Smooth muscle cell (in vitro differentiated cells): ENCODE measurements around the gene PRDM16. TPM values are rescaled to one million over a fixed set of nuclear protein-coding genes. Genes with fewer than 3 reads are reported as not detected.

ENCODE experiments used
- DNase-seq: peaks from one replicate; lab custom pipeline; 2025; ENCODE audit not compliant: unreplicated experiment; lab: John Stamatoyannopoulos, UW
- H2AFZ ChIP-seq: fragments of 200-600 bp; sonication (generic); 2 replicates; pipeline ENCODE4 v1.6.0; 2016; ENCODE audit warnings: antibody characterized with exemption, low read depth, mild to moderate bottlenecking
- H3F3A ChIP-seq: fragments of 200-600 bp; sonication (generic); 2 replicates; pipeline ENCODE4 v1.6.0; 2017; ENCODE audit warnings: antibody characterized with exemption, low read depth
- H3K27ac ChIP-seq: fragments of 200-600 bp; sonication (generic); 2 replicates; pipeline ENCODE4 v1.5.1; 2016; ENCODE audit warnings: low read depth, mild to moderate bottlenecking
- H3K27me3 ChIP-seq: fragments of 200-600 bp; sonication (generic); 2 replicates; pipeline ENCODE4 v1.6.1; 2016; ENCODE audit warnings: low read depth, mild to moderate bottlenecking
- H3K36me3 ChIP-seq: fragments of 200-600 bp; sonication (generic); 2 replicates; pipeline ENCODE4 v1.5.1; 2016; ENCODE audit warnings: low read depth
- H3K4me1 ChIP-seq: fragments of 200-600 bp; sonication (generic); 2 replicates; pipeline ENCODE4 v1.5.1; 2016; ENCODE audit warnings: low read depth
- H3K4me2 ChIP-seq: fragments of 200-600 bp; sonication (generic); 2 replicates; pipeline ENCODE4 v1.6.0; 2016; ENCODE audit warnings: mild to moderate bottlenecking
- H3K4me3 ChIP-seq: fragments of 200-600 bp; sonication (generic); 2 replicates; pipeline ENCODE4 v1.5.1; 2016; ENCODE audit warnings: mild to moderate bottlenecking
- H3K79me2 ChIP-seq: fragments of 200-600 bp; sonication (generic); 2 replicates; pipeline ENCODE4 v1.6.0; 2016; ENCODE audit warnings: low read depth, mild to moderate bottlenecking
- H3K9ac ChIP-seq: fragments of 200-600 bp; sonication (generic); 2 replicates; pipeline ENCODE4 v1.6.0; 2016; ENCODE audit warnings: low read depth
- H3K9me3 ChIP-seq: fragments of 200-600 bp; sonication (generic); replicated peaks from 2 replicates; pipeline ENCODE4 v1.5.1; 2016; ENCODE audit warnings: low read depth
- H4K20me1 ChIP-seq: fragments of 200-600 bp; sonication (generic); 2 replicates; pipeline ENCODE4 v1.6.0; 2016; ENCODE audit warnings: low read depth
- CTCF ChIP-seq: fragments of 200-600 bp; sonication (generic); IDR thresholded peaks from 2 replicates; pipeline ENCODE4 v1.5.1; 2017; ENCODE audit warnings: borderline replicate concordance, mild to moderate bottlenecking, antibody characterized with exemption; ENCODE audit not compliant: insufficient read depth, poor library complexity, severe bottlenecking
- WGBS: methylation state at CpG from one replicate; pipeline ENCODE4 v1.1.7; 2016; ENCODE audit warnings: low lambda C conversion rate; 5-methylcytosine and 5-hydroxymethylcytosine counted together
- polyA plus RNA-seq: library from polyadenylated mRNA; unstranded; fragments of >200 nt; fragmentation: Nextera tagmentation; extraction: Ambion mirVana; gene quantifications from 2 replicates; pipeline ENCODE4 v1.2.1, GENCODE V29; 2016
- total RNA-seq: library from RNA; depleted of rRNA; stranded (reverse); fragments of >200 nt; gene quantifications from 2 replicates; pipeline ENCODE4 v1.2.3, GENCODE V29; 2014

Gene PRDM16
- total and polyA plus RNA-seq, 2 experiments from 2014 or later: 0.72 to 1.3 TPM

DNA sequence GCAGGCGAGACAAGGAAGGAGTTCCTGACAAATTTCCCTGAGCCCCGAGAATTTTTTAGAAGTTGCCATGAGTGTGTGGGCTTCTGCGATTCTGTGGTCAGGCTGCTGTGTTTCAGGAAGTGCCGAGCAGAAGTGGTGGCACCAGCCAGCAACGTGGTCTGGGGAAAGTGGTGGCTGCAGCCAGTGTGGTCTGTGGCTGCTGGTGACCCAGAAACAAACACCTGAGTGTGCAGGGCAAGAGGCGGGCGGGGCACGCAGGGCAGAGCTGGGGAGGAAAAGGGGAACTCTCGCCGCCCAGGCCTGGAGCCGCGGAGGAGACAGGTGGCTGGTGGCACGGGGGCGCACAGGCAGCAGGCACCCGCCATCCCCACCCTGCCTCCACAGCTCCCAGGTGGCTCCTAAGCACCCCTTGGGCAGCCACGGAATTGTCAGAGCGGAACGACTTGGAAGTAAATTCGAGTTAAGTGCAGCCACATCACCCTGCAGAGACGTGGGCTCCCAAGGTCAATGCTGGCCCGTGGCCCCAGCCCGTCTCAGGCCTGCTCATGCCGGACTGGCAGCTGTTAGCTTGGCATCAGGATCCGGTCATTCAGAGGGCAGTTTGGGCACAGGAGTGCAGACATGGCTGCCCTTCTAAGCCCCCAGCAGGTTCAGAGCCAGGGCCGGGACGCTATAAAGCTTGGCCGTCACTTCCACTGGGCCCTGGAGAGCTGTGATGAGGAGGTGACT, 25.1 kb downstream of the PRDM16 start:
- Histone ChIP-seq H2AFZ (no peak overlapping the region), H3K79me2 (no peaks in the 10 kb centered on the region), H3K36me3 (no peaks in the 10 kb centered on the region), H3K9ac (no peak overlapping the region), H3K27me3 (no peaks in the 10 kb centered on the region), H3K4me1 (no peaks in the 10 kb centered on the region), H3K4me2 (no peak overlapping the region), H3K9me3 (no peaks in the 10 kb centered on the region), H3K4me3 (no peak overlapping the region), H3K27ac (no peak overlapping the region), H4K20me1 (no peaks in the 10 kb centered on the region), H3F3A (no peaks in the 10 kb centered on the region)
- DNase-seq: no peak
- WGBS: 89% methylated on average over 26 of the region's 27 CpGs
- no peak for TF ChIP-seq CTCF

DNA sequence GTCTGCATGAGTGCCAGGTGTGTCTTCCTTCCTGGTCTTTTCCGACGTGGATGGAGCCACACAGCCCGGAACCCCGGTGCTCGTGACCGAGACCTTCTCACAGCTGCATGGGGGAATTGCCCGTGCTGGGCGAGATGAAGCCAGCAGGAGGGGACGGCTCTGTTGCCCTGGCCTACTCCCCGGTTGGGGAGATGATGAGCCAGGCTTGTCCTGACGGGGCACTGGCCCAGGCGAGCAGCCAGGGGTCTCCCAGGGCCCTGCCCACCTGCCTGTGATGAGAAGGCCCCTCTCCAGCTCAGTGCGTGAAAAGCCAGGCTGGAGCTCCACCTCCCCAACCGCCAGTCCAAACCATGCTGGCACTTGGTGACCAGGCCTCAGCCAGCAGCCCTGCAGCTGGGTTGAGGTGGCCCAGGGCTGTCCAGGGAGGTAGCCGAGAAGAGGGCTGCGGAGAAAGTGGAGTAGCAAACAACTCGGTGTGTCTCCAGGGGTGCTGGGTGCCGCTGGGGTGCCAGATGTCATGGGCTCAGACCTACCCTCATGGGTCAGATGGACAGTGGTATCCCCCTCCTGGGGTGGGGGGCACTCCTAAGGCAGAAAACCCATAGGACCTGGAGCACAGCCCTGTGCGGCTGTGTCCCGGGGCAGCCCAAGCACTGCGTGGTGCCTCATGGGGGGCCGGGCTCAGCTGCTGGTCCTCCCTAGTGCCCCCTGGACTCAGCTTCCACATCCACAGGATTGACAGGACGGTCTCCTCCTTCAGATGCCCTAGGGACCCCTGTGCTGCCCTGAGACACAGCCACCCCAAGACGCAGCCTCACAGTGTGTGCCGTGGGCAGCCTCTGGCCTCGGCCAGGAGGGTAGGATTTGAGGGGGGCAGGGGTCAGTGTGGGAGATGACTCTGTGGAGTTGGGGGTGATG, 26.1 kb downstream of the PRDM16 start:
- Histone ChIP-seq H3F3A (no peaks in the 10 kb centered on the region), H3K27me3 (no peaks in the 10 kb centered on the region), H3K9me3 (no peaks in the 10 kb centered on the region), H3K27ac (no peak overlapping the region), H4K20me1 (no peaks in the 10 kb centered on the region), H2AFZ (no peak overlapping the region), H3K4me1 (no peaks in the 10 kb centered on the region), H3K4me3 (no peak overlapping the region), H3K9ac (no peak overlapping the region), H3K4me2 (no peak overlapping the region), H3K79me2 (no peaks in the 10 kb centered on the region), H3K36me3 (no peaks in the 10 kb centered on the region)
- 94% methylated on average over 26 of the region's 26 CpGs for WGBS
- no peak for DNase-seq
- TF ChIP-seq CTCF: no peak

- no peak for DNase-seq
- H4K20me1 ChIP-seq: no peaks in the 10 kb centered on the region
- 88% methylated on average over 13 of the region's 13 CpGs for WGBS
- H3K9me3 ChIP-seq: no peaks in the 10 kb centered on the region
- H3K79me2 ChIP-seq: no peaks in the 10 kb centered on the region
- no peaks in the 10 kb centered on the region for H3K36me3 ChIP-seq
- no peaks in the 10 kb centered on the region for H3K27me3 ChIP-seq
- TF ChIP-seq CTCF: no peak
- H3K9ac ChIP-seq: no peak overlapping the region
- peaks cover 8% of the 10 kb centered on the region for H3K4me1 ChIP-seq
- H3F3A ChIP-seq: no peaks in the 10 kb centered on the region
- H3K4me3 ChIP-seq: no peak overlapping the region
- no peak overlapping the region for H3K4me2 ChIP-seq
- no peak overlapping the region for H3K27ac ChIP-seq
- no peak overlapping the region for H2AFZ ChIP-seq
Measured at GRCh38 chr1:3096345-3096744, 27.3 kb downstream of the PRDM16 start.
